Endothelial cell of umbilical vein (primary cell): ENCODE measurements around the gene RAD18. TPM values are rescaled to one million over a fixed set of nuclear protein-coding genes. Genes with fewer than 3 reads are reported as not detected.

ENCODE experiments used
- Bru-seq: library from RNA; stranded (reverse); fragments of 400-500 nt; gene quantifications from one replicate; lab custom pipeline; 2021; lab: Mats Ljungman, UMichigan
- BruChase-seq, 2 experiments: library from RNA; stranded (reverse); fragments of 400-500 nt; gene quantifications; one replicate each; lab custom pipeline; 2021; lab: Mats Ljungman, UMichigan
- BruUV-seq: library from RNA; stranded (reverse); fragments of 400-500 nt; replicated peaks from 2 replicates; lab custom pipeline; 2021; lab: Mats Ljungman, UMichigan
- CTCF ChIA-PET: fragments of 300-600, 350-600 bp; sonication (Branson Sonifier 250); formaldehyde crosslinking; loops from one replicate; lab custom pipeline; 2021; ENCODE audit warnings: antibody characterized with exemption, inconsistent platforms; lab: Charles Lee
- POLR2A ChIA-PET: fragments of 300-600, 350-600 bp; sonication (Branson Sonifier 250); formaldehyde crosslinking; loops from one replicate; lab custom pipeline; 2021; ENCODE audit warnings: antibody characterized with exemption, inconsistent platforms; lab: Charles Lee
- DNase-seq: peaks from one replicate; pipeline ENCODE4 v3.0.0-alpha.2; 2011; ENCODE audit warnings: low read depth, low spot score
- FAIRE-seq: peaks from 2 replicates; lab custom pipeline; 2011; peaks lifted over from hg19 to GRCh38; lab: Jason Lieb, UNC
- H2AFZ ChIP-seq: 2 replicates; pipeline ENCODE4 v1.6.0; 2012; ENCODE audit warnings: low read depth, low read length, control low read depth, inconsistent platforms
- H3K27ac ChIP-seq: 2 replicates; pipeline ENCODE4 v1.5.1; 2011; ENCODE audit warnings: low read depth, mild to moderate bottlenecking, control low read depth, low read length, moderate library complexity; ENCODE audit not compliant: insufficient read depth
- H3K27me3 ChIP-seq, 2 experiments: 2 replicates each; pipeline versions ENCODE4 v1.6.0 to v1.6.1; 2011; ENCODE audit warnings: low read length in 2 of 2, mixed read lengths in 1 of 2; ENCODE audit not compliant: control insufficient read depth in 2 of 2, insufficient read depth in 2 of 2
- H3K36me3 ChIP-seq, 2 experiments: 2 replicates in 1 of 2; 3 replicates in 1 of 2; pipeline ENCODE4 v1.5.1; 2011; ENCODE audit warnings: low read length in 2 of 2, mild to moderate bottlenecking in 1 of 2, moderate library complexity in 1 of 2; ENCODE audit not compliant: control insufficient read depth in 2 of 2, insufficient read depth in 2 of 2; ENCODE audit errors: extremely low read depth in 1 of 2
- H3K4me1 ChIP-seq: 3 replicates; pipeline ENCODE4 v1.5.1; 2011; ENCODE audit warnings: mild to moderate bottlenecking, low read length; ENCODE audit not compliant: control insufficient read depth, insufficient read depth; ENCODE audit errors: extremely low read depth
- H3K4me2 ChIP-seq: 2 replicates; pipeline ENCODE4 v1.6.1; 2011; ENCODE audit warnings: low read length, control low read depth, mixed read lengths; ENCODE audit not compliant: insufficient read depth
- H3K4me3 ChIP-seq, 3 experiments: fragments of 200-600 bp in 1 of 3; sonication (generic), shearing (Covaris generic) in 1 of 3; replicated peaks in 1 of 3; 2 replicates each; pipeline ENCODE4 v1.5.1; 2011 to 2016; ENCODE audit warnings: control low read depth in 3 of 3, low read length in 3 of 3, mild to moderate bottlenecking in 2 of 3, inconsistent platforms in 1 of 3, low read depth in 1 of 3, moderate library complexity in 1 of 3; ENCODE audit not compliant: insufficient read depth in 1 of 3
- H3K79me2 ChIP-seq: 2 replicates; pipeline ENCODE4 v1.6.0; 2012; ENCODE audit warnings: low read length, inconsistent platforms; ENCODE audit not compliant: control insufficient read depth, insufficient read depth
- H3K9ac ChIP-seq: replicated peaks from 2 replicates; pipeline ENCODE3; 2011; ENCODE audit warnings: low read length, control low read depth; ENCODE audit not compliant: insufficient read depth; ENCODE audit errors: extremely low read depth
- H3K9me1 ChIP-seq: replicated peaks from 3 replicates; pipeline ENCODE4 v1.6.0; 2011; ENCODE audit warnings: mild to moderate bottlenecking, low read length; ENCODE audit not compliant: control insufficient read depth, insufficient read depth; ENCODE audit errors: extremely low read depth
- H3K9me3 ChIP-seq: replicated peaks from 2 replicates; pipeline ENCODE4 v1.5.1; 2012; ENCODE audit warnings: low read length, inconsistent platforms; ENCODE audit not compliant: control insufficient read depth, insufficient read depth
- H4K20me1 ChIP-seq: replicated peaks from 2 replicates; pipeline ENCODE3; 2011; ENCODE audit warnings: mild to moderate bottlenecking, low read length; ENCODE audit not compliant: control insufficient read depth, insufficient read depth; ENCODE audit errors: extremely low read depth
- CTCF ChIP-seq, 2 donors: IDR thresholded peaks; 1 replicate in 1 of 2; 2 replicates in 1 of 2; pipeline ENCODE4 v1.5.1; 2011; ENCODE audit warnings: low read length in 2 of 2, mild to moderate bottlenecking in 2 of 2, moderate library complexity in 2 of 2, control low read depth in 1 of 2, inconsistent platforms in 1 of 2, low read depth in 1 of 2; ENCODE audit not compliant: insufficient read depth in 1 of 2; ENCODE audit errors: extremely low read depth in 1 of 2
- EZH2 ChIP-seq: IDR thresholded peaks from 2 replicates; pipeline ENCODE4 v1.6.1; 2012; ENCODE audit warnings: borderline replicate concordance, low read depth, mild to moderate bottlenecking, moderate library complexity, low read length, inconsistent platforms; ENCODE audit not compliant: severe bottlenecking
- FOS ChIP-seq: IDR thresholded peaks from 2 replicates; pipeline ENCODE4 v1.6.1; 2011; ENCODE audit warnings: mild to moderate bottlenecking, low read length, moderate library complexity, borderline replicate concordance; ENCODE audit not compliant: insufficient read depth
- GATA2 ChIP-seq: IDR thresholded peaks from 2 replicates; pipeline ENCODE4 v1.7.0; 2011; ENCODE audit warnings: low read depth, mild to moderate bottlenecking, moderate library complexity, mixed read lengths, low read length; ENCODE audit not compliant: insufficient read length, insufficient read depth
- JUN ChIP-seq: IDR thresholded peaks from 2 replicates; pipeline ENCODE4 v1.6.1; 2011; ENCODE audit warnings: borderline replicate concordance, low read depth; ENCODE audit not compliant: insufficient read length, insufficient read depth
- MAX ChIP-seq: IDR thresholded peaks from 2 replicates; pipeline ENCODE4 v1.6.1; 2011; ENCODE audit not compliant: insufficient read depth, insufficient read length
- MYC ChIP-seq: IDR thresholded peaks from one replicate; pipeline ENCODE4 v1.6.1; 2011; ENCODE audit warnings: mild to moderate bottlenecking, low read depth, low read length
- POLR2A ChIP-seq: IDR thresholded peaks from 2 replicates; pipeline ENCODE4 v1.6.1; 2012; ENCODE audit warnings: low read depth, mild to moderate bottlenecking, control low read depth, low read length
- POLR2AphosphoS5 ChIP-seq: IDR thresholded peaks from 2 replicates; pipeline ENCODE4 v1.6.1; 2012; ENCODE audit warnings: low read depth, mild to moderate bottlenecking, control low read depth, low read length, moderate library complexity; ENCODE audit not compliant: insufficient read depth
- dilution Hi-C: fragments of 300-500 bp; cut with MboI; formaldehyde crosslinking; loops from one replicate; pipeline ENCODE4 v1.15.0; 2019; ENCODE audit warnings: low sequenced_read_pairs; ENCODE audit not compliant: extremely low pct_ligation_motif_present
- intact Hi-C: fragments of 100-400 bp; cut with micrococcal nuclease; formaldehyde crosslinking; loops from one replicate; pipeline ENCODE4 v1.10.0; 2022
- long read RNA-seq: library from polyadenylated mRNA; stranded (forward); transcript quantifications from one replicate; pipeline ENCODE4 v2.0.0, GENCODE V29; 2021
- polyA minus RNA-seq, 3 experiments: library from RNA; depleted of rRNA, polyadenylated mRNA; stranded (reverse); fragments of >200 nt; gene quantifications; 1 replicate in 1 of 3; 2 replicates in 2 of 3; pipeline ENCODE4 v1.2.3, GENCODE V29; 2011
- polyA plus RNA-seq, 4 experiments: library from polyadenylated mRNA; depleted of rRNA in 3 of 4; stranded (reverse) in 3 of 4; unstranded in 1 of 4; fragments of >200 nt; gene quantifications; 2 replicates each; pipeline versions ENCODE4 v1.2.1 to v1.2.3, GENCODE V29; 2011 to 2012; ENCODE audit warnings: missing spikeins in 1 of 4
- total RNA-seq: library from RNA; stranded (reverse); gene quantifications from 2 replicates; pipeline ENCODE4 v1.2.3, GENCODE V29; 2021

The RAD18 gene
- total RNA-seq: 16.7 and 23.8 TPM in 2 replicates
- 6.4 and 7.9 TPM in 2 replicates for polyA plus RNA-seq
- polyA plus RNA-seq (2011; cell fraction: cytosol; rRNA removed): 5.0 and 6.7 TPM in 2 replicates
- 16.2 and 25.3 TPM in 2 replicates for polyA plus RNA-seq (2011; cell fraction: nucleus; rRNA removed)
- 6.7 and 9.2 TPM in 2 replicates for polyA plus RNA-seq (2012)
- polyA minus RNA-seq: 8.8 and 12.3 TPM in 2 replicates
- 13.5 TPM for polyA minus RNA-seq (2011; cell fraction: cytosol; rRNA and poly(A)+ RNA removed)
- polyA minus RNA-seq (2011; cell fraction: nucleus; rRNA and poly(A)+ RNA removed): 23.1 and 44.8 TPM in 2 replicates
- percentile 82 among the genes with signal in this experiment for Bru-seq, nascent RNA
- BruChase-seq, experiment 1, labeled RNA remaining after a 6-hour chase: percentile 62 among the genes with signal in this experiment
- BruChase-seq, experiment 2, labeled RNA remaining after a 2-hour chase: percentile 82 among the genes with signal in this experiment
- long read RNA-seq, full-length matches to known transcripts: 24 of 32 reads
- long read RNA-seq, partial matches to known transcripts: 1 of 32 reads
- long read RNA-seq, other reads (novel, unspliced or antisense): 7 of 32 reads

GRCh38 chr3:8963137-8963853, at the start of gene RAD18:
RAD18 (minus strand) TSS chr3:8963472; CDS start chr3:8963385, 87 bp downstream.
- ChIA-PET POLR2A (no interaction called here), CTCF (interaction anchor here (1.2 kb wide), 1 partner anchor 194 kb away, joined by 7 read pairs; the partner anchor contains the start of gene OXTR)
- intact Hi-C loops (loop anchor here (1.0 to 10.0 kb wide), 5 partner anchors 14 to 686 kb away; partner anchors contain the start of genes MTMR14 and OXTR), dilution Hi-C loops (no loop called here)
- peak within 1 kb of the TSS; percentile 89 for H3K4me2 ChIP-seq
- H3K79me2 ChIP-seq: peaks cover 41% of the 10 kb centered on the region
- FAIRE-seq (peak; percentile 88), DNase-seq (peak; percentile 91)
- H3K9ac ChIP-seq: peak within 1 kb of the TSS; percentile 79
- BruUV-seq: TSS peak; percentile 47
- peaks cover 29% of the 10 kb centered on the region for H3K4me1 ChIP-seq
- no peak for TF ChIP-seq EZH2
- peak; percentile 69 for TF ChIP-seq POLR2AphosphoS5
- peak; percentile 70 for TF ChIP-seq POLR2A
- TF ChIP-seq FOS: no peak
- TF ChIP-seq MAX: peak; percentile 45
- TF ChIP-seq MYC: no peak
- no peak for TF ChIP-seq CTCF (IDR thresholded peaks at IDR 0.05; ENCODE audit: extremely low read depth in 1 of 2, insufficient read depth in 1 of 2, low read depth in 1 of 2, low read length in 2 of 2)
- no peak for TF ChIP-seq JUN
- TF ChIP-seq GATA2: peak; percentile 18
- H2AFZ ChIP-seq: peak within 1 kb of the TSS; percentile 97
- no peaks in the 10 kb centered on the region for H3K36me3 ChIP-seq
- peak within 1 kb of the TSS; percentile 67 for H3K27ac ChIP-seq
- H3K27me3 ChIP-seq: peaks cover 0 to 2% of the 10 kb centered on the region in 2 experiments
- no peaks in the 10 kb centered on the region for H3K9me1 ChIP-seq
- no peaks in the 10 kb centered on the region for H3K9me3 ChIP-seq
- H4K20me1 ChIP-seq: no peaks in the 10 kb centered on the region
- H3K4me3 ChIP-seq: peak within 1 kb of the TSS; percentile 74 to 92 (median 91)
